Putamen (tissue), 1 donor: ENCODE data around the gene HDAC10.

Source experiments
- DNase-seq: peaks from one replicate; pipeline ENCODE4 v3.0.0-alpha.2; 2016; ENCODE audit warnings: low spot score

The HDAC10 gene

DNA sequence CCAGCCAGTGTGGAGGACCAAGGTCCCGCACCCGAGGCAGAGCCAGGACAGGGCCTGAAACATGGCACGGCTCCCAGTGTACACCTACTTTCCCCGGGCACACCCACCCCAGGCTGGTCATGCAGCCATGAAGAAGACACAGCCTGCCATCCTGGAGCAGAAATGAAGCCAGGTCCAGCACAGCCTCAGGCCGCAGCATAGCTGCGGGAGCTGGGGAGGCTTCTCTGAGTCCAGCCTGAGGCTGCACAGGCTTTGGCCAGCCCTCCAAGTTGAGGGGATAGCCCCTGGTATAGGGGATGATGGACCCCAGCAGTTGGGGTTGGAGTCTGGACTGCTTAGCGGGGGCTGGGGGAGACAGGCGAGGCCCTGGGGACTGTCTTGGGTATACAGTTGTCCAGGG is 2.9 kb upstream of the HDAC10 start:
- no peak for DNase-seq

DNA sequence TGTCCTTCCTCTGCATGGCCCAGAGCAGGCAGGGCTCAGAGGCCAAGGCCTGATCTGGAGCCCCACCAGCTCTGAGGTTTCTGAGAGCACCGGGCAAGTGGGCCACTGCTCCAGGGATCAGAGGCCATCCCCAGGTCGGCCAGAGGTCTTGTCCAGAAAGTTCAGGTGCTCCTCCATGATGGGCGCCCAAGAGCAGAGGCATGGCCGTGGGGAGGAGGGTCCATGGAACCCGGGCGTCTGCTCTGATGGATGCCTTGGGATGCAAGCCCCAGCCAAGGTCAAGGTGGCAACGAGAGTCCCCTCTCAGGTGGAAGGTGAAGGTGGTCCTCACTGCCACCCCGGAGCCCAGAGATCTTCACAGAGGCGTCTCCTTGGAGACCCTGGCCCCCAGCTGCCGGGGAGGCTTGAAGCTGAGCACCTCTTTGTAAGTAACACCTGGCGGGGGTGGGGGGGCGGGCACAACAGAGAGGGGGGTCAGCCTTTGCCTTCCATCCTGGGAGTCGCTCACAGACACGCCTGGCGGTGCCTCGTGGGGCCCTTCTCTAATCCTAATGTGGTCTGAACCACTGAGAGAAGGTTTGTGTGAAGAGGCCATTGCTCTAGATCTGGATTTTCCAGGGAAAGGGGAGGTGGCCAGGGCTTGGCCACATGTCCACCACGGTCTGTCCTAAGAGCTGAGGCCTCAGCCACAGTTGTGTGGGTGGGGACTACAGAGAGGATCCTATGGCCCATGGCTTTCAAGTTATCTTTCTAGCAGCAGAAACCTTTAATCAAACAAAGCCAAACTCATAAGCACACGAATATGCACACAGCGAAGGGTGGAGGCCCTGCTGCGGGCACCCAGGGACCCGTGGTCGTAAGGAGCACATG is 2.2 kb upstream of the HDAC10 start:
- no peak for DNase-seq

DNA sequence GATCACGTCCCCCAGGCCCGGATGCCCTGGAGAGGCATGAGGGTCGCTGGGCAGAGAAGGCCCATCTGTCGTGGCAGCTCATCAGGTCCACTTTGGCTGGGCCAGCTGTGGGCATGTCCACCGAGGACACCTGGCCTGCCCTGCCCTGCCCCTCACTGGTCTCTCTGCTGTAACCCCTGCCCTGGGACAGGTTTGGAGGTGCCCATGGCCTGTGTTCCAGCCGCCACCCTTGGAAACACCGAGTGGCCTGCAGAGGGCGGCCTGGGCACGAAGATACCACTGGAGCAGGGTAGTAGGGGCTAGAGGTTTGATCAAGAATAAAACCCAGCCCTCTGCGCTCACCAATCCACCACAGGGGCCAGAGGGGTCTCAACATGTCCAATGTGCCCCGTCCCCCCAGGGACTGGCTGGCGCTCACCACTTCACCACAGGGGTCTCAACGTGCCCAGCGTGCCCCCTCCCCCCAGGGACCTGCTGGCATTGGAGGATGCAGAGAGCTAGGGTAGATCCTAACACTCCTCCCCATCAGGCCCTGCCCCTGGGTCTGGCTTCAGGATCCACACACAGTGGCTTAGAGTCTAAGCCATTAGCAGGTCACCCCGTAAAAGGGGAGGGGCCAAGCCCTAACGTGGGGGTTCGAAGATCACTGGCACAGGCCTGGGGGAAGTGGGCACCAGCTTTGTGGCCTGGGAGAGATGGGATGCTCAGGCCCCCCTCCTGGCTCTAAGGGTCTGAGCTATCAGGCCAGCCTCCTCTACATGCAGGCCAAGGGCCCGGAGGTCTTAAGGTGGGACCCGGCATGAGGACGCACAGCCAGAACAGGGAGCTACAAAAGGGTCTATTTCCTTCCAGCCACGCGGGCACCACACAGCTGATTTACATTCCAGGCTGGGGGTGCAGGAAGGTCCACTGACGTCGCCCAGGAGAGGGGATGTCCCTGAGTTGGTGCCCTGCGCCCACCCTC is 1.3 kb upstream of the HDAC10 start:
- no peak for DNase-seq

DNA sequence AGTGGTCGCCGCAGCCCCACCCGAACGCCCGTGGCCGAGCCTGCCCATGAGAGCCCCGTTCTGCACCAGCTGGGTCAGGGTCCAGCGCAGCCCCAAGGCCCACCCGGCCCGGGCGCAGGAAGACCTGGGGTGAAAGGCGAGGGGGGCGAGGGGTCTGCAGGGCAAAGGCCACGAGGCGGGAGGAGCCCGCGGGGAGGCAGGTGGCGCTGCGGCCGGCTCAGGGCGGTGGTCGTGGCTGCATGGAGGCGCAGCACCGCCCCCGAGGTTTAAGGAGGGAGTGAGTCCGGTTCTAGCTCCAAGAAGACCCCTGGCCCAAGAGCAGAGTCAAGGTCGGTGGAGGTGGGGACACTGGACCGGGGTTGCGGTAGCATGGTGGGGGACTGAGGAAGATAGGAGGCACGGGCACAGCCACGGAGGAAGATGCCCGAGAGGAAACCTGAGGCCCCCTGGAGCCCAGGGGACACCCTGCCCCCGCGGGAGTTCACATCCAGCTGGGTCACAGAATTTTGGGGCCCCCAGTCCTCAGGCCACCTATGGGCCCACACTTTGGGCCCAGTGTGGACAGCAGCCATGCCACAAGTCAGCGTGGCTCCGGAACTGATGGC is 514 bp upstream of the HDAC10 start:
- DNase-seq: no peak

DNA sequence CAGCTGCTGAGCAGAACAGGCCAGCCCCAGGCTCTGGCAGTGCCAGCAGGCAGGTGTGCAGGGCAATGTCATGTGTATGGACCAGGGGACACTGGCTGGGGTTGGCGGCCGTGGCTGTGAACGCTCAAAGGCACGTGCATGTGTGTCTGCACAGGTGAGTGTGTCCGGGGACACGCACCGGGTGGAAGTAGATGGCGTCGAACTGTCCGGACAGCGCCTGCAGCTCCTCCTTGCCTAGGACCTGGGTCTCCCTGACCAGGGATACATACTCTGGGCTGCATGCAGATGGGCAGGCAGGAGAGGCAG is 863 bp downstream of the HDAC10 start:
- DNase-seq: no peak

DNA sequence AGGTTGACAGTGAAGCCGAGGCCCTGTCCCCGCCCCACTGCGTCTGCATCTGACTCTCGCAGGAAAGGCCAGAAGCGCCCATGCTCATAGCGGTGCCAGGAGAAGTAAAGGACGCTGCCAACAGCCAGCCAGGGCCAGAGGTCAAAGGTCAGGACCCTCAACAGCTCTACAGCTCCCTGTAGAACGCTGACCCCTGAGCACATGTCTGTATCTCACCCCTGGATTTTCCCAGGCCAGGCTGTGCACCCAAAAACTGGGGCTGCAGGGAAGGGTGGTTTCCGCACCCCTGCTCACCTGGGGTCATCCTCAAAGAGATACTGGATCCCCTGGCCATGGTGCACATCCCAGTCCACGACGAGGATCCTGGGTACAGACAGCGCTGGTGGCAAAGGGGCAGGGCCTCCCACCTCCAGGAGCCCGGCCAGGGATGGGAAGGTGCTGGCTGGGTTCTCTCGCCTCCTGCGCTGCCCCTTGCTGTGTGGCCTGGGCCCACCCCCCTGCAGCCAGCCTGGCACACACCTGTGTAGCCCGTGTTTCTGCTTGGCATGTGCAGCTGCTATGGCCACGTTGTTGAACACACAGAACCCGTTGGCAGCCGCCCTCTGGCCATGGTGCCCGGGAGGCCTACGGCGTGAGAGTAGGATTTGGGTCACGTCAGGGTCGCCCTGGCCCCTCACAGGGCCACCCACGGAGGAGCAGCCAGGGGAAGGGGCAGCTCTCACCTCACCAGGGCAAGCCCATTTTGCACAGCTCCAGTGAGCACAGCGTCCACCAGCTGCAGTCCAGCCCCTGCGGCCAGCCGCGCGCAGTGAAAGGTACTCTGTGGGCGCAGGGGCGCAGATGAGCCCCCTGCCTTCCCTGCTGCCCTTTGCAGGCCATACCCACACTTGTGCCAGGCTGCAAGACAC is 1.5 kb downstream of the HDAC10 start:
- no peak for DNase-seq

DNA sequence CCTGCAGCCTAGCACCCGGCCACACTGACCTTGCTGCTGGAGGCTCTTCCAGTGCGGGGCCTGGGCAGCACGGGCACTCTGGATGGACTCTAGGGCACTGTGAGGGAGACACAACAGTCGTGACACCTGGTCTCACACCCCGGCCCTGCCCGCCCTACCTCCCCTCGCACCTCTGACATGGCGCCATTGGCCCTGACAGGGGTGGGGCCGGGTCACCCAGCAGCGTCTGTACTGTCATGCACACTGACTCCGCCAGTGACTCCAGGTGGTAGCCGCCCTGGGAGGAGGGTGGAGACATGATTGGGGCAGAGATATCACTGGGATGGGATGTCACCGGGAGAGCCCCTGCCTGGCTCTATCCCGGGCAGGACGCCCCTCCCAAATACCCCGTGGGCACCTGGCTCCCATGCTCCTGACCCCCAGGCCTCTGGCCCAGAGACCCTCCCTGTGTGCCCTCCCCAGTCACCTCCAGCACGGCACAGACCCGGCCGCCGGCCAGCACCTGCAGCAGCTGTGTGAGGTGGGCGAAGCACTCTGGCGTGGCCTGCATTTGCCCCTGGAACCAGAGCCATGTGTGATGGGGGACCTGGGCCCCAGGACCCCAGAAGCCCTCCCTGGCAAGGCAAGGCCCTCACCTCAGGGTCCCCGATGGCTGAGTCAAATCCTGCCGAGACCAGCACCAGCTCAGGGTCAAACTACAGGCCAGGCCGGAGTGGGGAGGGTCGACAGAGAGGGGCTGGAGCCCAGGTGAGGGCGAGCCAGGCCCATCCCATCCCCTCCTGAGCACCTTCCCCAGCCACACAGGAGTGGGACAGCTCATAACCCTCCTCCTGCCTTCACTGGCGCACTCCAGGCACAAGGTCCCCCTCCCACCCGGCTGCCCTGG is 2.6 kb downstream of the HDAC10 start:
- no peak for DNase-seq

DNA sequence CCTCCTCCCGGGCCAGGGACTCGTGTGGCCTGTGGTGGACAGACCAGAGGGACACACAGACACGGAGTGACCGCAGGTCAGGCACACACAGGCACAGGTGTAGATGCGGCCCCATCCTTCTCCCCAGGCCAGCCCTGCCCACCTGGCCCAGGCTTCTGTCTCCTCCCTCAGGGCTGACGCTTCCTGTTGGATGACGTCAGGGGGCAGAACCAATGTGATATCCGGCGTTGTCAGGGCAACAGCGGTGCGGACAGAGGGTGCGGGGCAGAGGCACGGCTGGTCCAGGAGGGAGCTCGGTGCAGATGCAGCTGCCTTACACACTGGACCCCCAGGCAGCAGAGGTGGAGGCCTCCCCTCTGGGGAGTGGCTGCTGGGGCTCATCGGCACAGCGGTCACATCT is 3.3 kb downstream of the HDAC10 start:
- no peak for DNase-seq

DNA sequence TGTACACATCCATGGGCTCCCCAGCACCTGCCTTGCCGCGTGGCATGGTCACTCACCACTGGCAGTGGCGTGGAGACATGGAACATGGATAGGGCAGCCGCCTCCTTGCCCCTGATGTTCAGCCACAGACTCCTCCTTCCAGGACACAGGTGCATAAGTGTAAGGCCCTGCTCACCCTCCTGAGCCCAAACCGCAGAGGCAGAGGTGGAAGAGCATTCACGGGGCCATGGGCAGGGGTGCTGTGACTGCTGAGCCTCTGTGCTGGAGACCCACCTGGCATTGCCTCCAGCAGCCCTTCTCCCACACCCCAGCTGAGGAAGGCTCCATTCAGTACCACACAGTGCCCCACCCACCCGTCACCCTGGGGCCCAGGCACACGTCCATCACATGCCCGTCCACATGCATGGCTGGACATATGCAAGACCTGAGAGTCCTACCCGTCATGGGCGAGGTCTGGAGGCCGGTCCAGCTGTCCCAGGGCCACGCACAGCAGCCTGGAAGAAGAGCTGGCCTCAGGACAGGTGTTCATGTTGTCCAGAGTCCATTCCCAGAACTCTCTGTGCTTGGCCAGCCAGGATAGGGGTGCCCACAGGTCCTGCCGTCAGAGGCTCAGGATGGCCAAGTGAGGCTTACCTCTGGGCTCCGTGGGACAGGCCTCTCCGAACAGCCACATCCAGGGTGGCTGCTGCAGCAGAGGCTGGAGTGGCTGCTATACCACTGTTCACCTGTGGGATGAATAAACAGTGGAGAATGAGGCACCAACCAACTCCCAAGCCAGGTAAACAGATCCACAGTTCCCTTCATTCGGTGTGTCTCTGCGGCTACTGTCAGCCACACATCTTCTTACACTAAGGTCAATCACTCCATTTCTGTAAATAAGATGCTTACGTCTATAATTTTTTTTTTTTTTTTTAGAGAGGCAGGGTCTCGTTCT is 4.6 kb downstream of the HDAC10 start:
- DNase-seq: no peak

DNA sequence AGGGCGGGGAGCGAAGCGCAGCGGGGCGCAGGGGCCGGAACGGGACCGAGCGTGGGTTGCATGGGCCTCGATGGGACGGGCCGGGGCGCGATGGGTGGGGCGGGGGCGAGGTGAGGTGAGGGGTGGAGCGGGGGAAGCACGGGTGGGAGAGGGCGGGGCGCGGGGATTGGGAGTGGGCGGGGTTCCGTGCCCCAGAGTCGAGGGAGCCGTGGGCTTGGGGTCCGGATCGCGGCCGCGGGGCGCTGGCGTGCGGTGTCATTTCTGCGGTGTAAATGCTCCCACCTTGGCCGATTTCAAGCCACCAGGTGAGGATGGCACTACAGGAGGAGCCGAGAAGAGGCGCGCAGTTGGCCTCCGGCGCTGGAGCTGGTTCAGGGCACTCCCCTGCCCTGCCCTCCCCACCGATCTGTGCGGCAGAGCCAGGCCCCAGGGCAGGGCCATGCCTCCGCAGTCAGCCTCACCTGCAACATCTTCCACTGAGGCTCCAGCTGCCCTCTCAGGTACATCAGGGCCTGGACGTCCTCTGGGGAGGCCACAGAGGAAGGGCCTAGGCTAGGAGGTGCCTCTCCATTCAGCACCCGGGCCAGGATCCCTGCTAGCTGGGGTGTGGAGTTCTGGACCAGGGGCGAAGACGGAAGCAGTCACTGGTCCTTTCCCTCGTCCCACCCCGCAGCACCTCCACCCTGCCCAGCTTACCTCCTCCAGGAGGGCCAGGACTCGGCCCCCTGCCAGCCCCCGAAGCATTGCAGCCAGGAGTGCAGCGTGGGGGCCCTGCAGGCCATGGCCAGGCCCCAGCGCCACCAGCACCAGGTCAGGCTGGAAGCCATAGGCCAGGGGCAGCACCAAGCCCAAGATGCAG is 5.6 kb downstream of the HDAC10 start:
- DNase-seq: no peak

DNA sequence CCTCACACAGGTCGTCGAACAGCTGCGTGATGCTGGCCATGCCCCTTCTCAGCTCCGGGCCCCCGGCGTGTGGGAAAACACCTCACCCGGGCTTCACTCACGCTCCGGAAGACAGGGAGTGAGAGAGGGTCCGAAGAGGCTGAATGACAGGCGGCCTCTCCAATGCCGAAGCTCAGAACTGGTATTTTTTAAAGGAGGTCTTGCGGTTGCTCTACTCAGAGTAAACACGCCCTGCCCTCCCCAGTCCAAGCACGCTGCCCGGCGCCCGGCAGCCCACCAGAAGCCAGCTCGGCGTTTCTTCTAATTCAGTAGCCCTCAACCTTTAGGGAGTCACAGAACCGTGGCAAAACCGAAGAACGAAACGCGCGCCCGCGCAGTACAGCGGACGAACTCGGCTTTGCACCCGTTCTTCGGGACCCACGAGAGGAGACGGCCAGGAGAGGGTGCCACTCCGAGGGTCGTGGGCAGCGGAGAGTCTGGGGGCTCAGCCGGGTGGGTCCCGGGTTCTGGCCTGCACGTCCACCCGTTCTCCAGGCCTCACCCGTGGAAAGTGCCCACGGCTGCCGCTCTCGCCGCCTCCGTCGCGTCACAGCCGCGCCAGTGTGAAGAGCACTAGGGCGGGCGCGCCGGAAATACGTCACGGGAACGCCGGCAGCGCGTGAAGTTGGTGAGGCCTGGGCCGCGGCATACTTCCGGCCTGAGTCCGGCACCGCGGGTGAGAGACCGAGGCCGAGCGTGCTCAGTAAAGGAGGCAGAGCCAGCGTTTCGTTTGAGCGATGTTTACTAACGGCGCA is 6.4 kb downstream of the HDAC10 start, which contains the start of gene TUBGCP6:
Gene TUBGCP6, minus strand, starts transcription at position 604 of the 794 bp plus-strand sequence. Its CDS starts 564 bp downstream, at position 40.
- DNase-seq: peak; percentile 95

DNA sequence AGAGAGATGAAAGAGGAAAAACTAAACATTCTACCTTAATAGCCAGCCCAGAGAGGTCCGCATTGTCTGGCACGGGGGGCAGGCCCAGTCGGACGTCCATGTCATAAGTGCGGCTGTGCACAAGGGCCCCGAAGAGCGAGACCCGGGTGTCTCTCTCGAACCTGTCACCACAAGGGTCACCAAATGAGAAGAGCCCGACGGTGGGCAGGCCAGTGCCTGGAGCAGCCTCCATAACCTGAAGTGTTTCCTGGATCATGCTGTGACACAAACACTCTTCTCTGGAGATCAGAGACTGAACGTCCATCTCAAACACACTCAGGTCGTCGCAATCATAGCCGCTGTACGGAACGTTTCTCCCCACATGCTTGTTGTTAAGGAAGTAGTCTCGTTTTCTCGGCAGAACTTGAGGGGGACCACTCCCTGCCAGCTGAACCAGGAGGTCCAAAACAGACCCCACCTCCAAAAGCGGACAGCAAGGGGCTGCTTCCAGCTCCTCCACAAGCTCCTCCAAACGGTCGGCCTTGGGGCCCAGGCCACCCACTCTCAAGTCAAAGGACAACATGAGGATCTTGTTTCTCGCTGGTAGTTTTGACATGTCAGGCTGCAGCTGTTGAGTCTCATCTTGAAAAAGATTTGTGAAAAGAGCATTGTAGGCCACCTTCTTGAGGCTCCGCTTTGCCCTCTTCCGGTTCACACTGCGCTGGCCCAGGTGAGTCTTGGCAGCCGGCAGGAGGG is 7.2 kb downstream of the HDAC10 start:
- no peak for DNase-seq

DNA sequence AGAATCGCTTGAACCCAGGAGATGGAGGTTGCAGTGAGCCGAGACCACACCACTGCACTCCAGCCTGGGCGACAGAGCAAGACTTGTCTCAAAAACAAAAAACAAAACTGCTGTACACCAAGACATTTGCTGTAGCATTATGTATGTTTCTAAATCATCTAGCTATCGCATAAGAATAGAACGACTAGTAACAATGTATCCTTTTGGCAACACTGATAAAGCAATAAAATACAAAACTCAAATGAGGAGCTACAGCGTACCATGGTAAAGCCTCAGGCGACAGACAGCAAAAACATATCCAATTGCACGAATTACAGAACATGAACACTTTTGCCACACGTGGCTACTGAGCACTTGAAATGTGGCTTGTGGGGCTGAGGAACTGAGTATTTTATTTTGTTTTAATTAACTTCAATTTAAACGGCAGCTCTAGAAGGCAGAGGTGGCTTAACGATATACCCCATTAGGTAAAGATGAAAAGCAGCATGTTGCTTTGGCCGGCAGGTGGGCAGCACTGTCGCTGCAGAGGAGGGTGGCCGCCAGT is 8.6 kb downstream of the HDAC10 start:
- DNase-seq: no peak

DNA sequence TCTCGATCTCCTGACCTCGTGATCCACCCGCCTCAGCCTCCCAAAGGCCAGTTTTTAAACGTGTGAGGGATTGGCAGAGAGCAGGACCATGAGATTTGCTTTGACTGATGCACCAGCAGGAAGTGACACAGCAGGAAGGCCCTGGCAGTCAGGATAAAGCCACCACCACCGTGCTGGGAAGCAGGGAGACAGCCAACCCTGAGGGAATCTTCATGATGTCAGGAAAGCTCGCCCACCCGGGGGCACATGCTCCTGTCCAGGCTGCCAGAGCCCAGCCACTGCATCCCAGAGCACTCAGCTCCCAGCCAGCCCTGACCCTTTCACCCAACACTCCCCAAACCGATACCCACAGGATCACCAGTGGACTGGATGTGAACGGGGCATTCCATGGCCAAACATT is 12.3 kb downstream of the HDAC10 start:
- DNase-seq: no peak

DNA sequence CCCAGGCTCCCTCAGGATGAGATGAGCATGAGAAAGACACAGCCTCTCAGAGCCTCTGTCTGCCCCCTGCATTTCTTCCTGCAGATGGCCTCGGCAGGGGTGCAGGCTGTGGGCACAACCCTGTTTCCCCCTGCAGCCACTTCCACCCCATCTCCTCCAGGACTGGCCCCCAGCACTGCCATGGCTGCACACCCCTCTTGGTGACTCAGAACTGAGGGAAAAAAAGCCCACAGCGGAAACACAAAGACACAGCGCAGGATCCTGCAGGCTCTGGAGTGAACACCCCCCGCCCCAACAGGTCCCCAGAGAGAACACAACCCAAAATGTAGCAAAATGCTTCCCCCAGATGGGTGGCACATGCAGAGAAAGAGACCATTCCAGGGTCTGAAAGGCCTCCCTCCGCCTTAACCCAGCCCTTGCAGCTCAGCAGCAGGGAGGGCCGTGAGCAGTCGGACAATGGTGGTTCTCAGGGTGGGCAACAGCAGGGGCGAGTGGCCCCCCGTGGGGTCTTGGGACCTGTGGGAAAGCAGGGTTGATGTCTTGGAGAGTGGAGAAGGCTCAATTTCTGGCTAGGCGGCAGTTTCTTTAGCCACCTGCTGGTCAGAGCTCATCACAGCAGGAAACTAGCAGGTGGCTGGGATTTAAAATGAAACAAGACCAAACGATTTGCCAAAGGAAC is 14.2 kb downstream of the HDAC10 start:
- no peak for DNase-seq

DNA sequence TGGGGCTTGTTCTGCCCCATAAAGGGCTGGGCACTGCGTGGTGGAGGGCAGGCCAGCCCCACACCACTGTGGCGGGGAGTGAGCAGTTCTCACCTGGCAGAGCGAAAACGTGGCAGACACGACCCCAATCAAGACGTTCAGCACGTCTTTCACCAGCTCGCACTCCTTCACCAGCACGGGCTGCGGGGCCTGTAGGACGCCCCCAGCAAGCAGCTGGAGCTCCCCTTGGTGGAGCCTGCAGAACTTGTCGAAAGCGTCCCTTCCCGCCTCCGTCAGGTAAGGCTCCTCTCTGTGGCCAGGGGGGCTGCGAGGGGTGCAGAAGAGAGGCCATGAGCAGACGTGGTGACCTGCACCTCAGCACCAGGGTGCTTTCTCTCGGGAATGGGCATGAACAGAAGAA is 17.8 kb downstream of the HDAC10 start:
- no peak for DNase-seq
